GM20000 (cell line): Measurements from ENCODE around the gene NSUN2.
"Not testable (repeated sequence)": the region's sequence is repeated elsewhere in the genome, so short reads cannot be mapped to it uniquely, and the experiment has no call there.

Experiments used
- DNase-seq: peaks from one replicate; pipeline ENCODE4 v3.0.0; 2012; ENCODE audit warnings: low spot score
- TF ChIP-seq, protein P1 (sequence below): IDR thresholded peaks from 2 replicates; pipeline ENCODE4 v1.5.1; 2012; ENCODE audit warnings: mild to moderate bottlenecking, control low read depth; ENCODE audit errors: extremely low read depth, missing control alignments

The NSUN2 gene

GRCh38 chr5:6574537-6575245 lies 58.2 kb downstream of the NSUN2 start:
- TF ChIP-seq, protein P1, sequence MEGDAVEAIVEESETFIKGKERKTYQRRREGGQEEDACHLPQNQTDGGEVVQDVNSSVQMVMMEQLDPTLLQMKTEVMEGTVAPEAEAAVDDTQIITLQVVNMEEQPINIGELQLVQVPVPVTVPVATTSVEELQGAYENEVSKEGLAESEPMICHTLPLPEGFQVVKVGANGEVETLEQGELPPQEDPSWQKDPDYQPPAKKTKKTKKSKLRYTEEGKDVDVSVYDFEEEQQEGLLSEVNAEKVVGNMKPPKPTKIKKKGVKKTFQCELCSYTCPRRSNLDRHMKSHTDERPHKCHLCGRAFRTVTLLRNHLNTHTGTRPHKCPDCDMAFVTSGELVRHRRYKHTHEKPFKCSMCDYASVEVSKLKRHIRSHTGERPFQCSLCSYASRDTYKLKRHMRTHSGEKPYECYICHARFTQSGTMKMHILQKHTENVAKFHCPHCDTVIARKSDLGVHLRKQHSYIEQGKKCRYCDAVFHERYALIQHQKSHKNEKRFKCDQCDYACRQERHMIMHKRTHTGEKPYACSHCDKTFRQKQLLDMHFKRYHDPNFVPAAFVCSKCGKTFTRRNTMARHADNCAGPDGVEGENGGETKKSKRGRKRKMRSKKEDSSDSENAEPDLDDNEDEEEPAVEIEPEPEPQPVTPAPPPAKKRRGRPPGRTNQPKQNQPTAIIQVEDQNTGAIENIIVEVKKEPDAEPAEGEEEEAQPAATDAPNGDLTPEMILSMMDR = no peak
- DNase-seq = no peak

DNA sequence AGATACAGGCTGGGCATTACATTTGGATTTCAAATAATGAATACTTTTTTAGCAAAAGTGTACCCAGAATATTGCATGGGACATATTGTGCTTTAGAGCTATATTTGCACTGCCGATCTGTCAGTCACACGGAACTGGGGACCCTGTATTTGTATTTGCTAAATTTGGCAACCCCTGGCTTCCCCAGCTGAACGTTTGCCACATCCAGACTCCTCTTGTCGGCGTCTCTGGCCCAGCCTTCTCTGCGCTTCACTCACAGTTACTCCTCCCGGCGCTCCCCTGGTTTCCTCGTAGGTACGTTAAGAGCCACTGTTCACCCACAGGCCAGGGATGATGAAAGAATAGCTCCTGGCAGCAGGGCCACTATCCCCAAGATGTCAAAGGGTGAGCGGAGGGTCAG lies 58.7 kb downstream of the NSUN2 start:
- TF ChIP-seq, protein P1 = no peak
- no peak for DNase-seq

- TF ChIP-seq, protein P1 = no peak
- no peak for DNase-seq
These were observed 59.2 kb downstream of the NSUN2 start for GRCh38 chr5:6573651-6574101.

GRCh38 chr5:6572825-6573380 lies 59.9 kb downstream of the NSUN2 start:
- TF ChIP-seq, protein P1 = no peak
- DNase-seq = no peak

- TF ChIP-seq, protein P1 = no peak
- DNase-seq = no peak
These were observed 60.6 kb downstream of the NSUN2 start for GRCh38 chr5:6572086-6572824.

- DNase-seq = not testable (repeated sequence)
These were observed 61.2 kb downstream of the NSUN2 start for GRCh38 chr5:6571607-6572006.

DNA sequence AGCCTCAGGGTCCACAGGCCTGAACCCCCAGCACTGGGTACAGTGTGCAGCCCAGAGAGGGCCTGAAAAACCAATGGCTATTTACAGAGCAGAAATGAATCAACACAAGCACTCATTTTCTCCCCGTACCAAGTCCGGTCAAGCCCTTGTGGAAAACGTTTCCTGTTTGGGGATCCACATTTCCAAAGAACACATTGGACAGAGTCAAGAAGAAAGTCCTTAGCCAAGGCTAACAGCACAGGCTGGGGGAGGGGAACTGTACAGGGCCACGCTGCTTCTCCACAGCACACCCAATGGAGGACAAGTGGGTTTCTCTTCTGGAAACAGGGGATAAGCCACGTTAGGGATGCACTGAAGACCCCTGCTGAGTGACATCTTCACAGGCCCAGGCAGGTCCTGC lies 62.3 kb downstream of the NSUN2 start:
- no peak for DNase-seq
- TF ChIP-seq, protein P1 = no peak
